Measurements from ENCODE around the gene MCL1.
"Not testable (repeated sequence)": the region's sequence is repeated elsewhere in the genome, so short reads cannot be mapped to it uniquely, and the experiment has no call there.

MCL1 gene

DNA sequence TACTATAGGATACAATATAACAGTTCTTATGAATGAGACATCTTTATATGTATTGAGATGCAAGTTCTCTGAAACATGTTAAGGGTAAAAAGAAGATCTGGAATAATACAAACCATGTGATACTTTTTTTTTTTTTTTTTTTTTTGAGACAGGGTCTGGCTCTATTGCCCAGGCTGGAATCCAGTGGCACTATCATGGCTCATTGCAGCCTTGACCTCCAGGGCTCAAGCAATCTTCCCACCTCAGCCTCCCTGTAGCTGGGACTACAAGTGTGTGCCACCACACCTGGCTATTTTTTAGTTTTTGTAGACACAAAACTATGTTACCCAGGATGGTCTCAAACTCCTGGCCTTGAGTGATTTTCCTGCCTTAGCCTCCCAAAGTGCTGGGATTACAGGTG lies 22.1 kb upstream of the MCL1 start:
- no peak for DNase-seq

GRCh38 chr1:150598346-150598745 lies 18.9 kb upstream of the MCL1 start:
- not testable (repeated sequence) for DNase-seq

DNA sequence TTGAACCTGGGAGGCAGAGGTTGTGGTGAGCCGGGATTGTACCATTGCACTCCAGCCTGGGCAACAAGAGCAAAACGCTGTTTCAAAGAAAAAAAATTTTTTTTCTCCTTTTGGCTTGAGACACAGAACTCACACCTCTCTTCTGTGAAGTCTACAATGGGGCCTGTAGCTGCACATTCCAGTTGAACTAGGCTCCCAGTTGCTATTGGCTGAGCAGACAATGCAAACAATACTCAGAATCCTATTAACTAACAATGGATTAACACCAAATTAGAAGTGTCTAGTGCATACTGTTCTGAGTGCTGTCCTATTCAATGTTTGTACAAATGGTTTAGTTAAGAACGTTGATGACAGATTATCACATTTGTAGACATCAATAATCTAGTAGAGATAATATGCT lies 17.6 kb upstream of the MCL1 start:
- DNase-seq, result no peak

- DNase-seq, result no peak
These were observed 16.9 kb upstream of the MCL1 start for GRCh38 chr1:150596095-150596892.

DNA sequence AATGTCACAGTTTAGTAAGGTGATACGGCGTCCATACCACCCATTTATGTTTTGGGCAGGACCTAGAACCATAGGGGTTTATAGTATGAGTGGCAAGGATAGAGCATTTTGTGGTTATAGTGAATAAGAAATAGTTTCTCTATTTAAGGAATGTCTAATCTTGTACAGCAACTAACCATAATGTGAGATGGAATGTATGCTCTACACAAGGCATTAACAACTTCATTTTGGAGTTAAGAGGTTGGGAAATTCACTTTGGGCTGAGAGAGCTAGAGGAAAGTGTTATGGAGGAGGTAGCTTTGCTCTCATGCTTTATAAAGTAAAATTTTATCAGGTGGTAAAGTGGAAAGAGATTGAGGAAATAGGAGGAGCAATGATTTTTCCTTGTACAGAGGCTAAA lies 3.0 kb upstream of the MCL1 start:
- DNase-seq, result no peak

GRCh38 chr1:150581962-150582361 lies 2.6 kb upstream of the MCL1 start:
- DNase-seq, result not testable (repeated sequence)

DNA sequence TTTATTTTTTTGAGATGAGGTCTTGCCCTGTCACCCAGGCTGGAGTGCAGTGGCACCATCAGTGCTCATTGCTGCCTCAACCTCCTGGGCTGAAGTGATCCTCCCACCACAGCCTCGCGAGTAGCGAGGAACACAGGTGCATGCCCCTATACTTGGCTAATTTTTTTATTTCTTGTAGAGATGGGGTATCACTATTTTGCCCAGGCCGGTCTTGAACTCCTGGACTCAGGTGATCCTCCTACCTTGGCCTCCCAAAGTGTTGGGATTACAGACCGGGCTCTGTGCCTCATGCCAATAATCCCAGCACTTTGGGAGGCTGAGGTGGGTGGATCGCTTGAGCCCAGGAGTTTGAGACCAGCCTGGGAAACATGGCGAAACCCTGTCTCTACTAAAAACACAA lies 2.0 kb upstream of the MCL1 start:
- DNase-seq, result not testable (repeated sequence)

- DNase-seq, result not testable (repeated sequence)
These were observed 1.6 kb upstream of the MCL1 start for GRCh38 chr1:150580966-150581365.

- peak; percentile 50 for DNase-seq
These were observed 684 bp upstream of the MCL1 start for GRCh38 chr1:150579945-150580642.

- DNase-seq, result peak; percentile 56
These were observed 919 bp downstream of the MCL1 start for GRCh38 chr1:150578272-150579109.

DNA sequence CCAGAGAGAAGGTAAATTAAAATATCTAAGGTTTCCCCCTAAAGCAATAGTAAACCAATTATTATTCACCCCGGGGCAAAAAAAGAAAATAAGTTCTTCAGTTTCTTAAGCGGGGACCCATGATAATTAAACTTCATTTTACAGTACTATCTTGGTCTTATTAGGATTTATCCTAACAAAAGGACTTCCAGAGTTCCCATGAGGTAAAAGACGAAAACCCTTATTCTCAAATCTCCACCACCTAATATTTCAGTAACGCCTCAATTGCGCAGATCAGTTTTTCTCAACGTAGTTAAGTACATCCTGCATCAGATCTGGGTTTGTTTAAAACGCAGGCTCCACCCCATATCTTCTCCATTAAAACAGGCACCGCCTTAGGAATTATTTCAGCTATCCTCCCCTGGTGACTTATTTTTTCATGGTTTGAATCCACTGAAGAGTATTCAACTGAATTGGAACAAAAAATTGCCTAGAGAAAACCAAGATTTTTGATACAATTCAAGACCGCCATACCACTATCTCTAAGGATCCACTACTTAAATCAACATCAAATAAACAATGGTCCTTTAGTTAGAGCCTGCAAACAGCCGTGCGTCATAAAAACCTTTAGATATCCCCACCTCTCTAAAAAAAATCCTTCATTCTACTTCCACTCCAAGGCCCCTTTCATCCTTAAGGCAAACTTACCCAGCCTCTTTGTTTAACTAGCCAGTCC lies 1.7 kb downstream of the MCL1 start:
- DNase-seq, result peak; percentile 13

DNA sequence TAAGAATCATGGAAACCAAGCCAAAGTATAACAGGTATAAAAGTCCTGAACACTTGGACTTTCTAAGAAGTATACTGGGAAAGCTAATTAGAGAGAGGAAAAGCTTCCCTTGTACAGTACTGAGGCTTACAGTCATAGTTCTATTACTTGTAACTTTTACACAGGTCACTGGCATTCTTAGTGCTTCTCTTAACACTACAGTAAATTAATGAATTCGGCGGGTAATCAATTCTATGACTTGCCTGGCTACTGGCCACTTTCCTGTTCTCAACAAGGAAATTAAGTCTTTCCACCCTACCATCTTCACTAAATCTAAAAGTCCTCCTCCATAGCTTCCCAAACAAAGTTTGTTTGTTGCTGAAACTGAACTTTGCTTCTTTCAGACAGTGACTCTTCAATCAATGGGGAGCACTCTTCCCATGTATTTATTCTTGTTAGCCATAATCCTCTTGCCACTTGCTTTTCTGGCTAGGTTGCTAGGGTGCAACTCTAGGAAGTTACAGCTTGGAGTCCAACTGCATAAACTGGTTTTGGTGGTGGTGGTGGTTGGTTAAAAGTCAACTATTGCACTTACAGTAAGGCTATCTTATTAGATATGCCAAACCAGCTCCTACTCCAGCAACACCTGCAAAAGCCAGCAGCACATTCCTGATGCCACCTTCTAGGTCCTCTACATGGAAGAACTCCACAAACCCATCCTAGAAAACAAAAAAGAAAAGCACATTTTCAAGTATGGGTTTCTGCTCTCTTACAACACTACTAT lies 2.4 kb downstream of the MCL1 start:
- no peak for DNase-seq

- DNase-seq, result no peak
These were observed 3.1 kb downstream of the MCL1 start for GRCh38 chr1:150576367-150576711.

GRCh38 chr1:150575518-150576366 lies 3.7 kb downstream of the MCL1 start:
- peak; percentile 37 for DNase-seq

DNA sequence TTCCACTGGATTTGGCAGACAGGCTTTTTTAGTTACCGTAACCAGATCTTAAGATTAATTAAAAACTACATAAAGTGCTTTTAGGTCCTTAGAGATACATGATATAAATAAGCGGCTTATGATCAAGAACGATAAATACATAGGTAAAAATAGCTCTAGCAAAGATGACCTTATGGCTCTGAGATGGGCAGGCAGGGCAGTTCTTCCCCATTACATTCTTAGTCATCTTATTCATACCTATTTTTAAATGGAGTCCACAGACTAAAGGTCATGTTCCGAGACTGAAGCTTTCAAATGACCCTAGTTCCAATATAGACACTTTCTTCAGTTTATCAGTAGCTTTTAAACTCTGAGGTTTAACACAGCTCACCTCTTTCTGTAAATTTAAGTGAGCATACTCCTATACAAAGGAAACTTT lies 4.3 kb downstream of the MCL1 start:
- DNase-seq, result no peak

DNA sequence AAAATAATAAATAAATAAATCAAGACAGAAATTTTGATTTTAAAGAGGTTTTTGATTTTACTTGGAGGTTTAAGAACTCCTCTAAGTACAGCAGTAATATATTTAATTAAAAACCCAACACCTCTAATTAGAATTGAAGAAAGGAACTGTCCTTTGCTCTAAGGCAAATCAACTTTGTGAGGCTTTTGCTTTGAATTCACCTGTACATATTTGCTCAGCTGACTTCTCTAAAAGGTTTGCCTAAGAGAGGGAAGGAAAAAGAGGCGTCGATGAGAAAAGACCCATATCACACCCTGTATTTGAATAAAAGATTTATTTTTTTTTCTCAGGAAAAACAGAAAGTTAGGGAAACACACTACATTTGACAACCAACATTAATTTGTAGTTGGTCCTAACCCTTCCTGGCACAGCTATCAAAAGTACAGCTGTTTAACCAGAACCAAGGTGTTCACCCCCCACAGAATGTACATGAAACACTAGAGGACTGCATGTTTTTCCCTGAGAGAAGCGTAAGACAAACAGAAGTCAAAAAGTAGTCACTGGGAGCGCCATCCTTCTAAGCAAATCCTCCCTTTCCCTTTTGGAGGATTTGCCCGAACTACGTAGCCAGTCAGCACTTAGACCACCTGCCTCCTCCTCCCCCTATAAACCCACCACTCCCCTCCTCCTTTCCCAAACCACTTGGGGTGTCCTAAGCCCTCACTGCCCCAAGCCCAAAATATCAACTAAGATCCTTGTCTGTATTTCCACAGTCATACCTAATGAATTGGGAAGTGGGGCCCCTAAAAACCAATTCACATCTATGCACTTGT lies 4.9 kb downstream of the MCL1 start:
- no peak for DNase-seq

- not testable (repeated sequence) for DNase-seq
These were observed 5.8 kb downstream of the MCL1 start for GRCh38 chr1:150573648-150574071.

- no peak for DNase-seq
These were observed 6.3 kb downstream of the MCL1 start for GRCh38 chr1:150572918-150573647.

DNA sequence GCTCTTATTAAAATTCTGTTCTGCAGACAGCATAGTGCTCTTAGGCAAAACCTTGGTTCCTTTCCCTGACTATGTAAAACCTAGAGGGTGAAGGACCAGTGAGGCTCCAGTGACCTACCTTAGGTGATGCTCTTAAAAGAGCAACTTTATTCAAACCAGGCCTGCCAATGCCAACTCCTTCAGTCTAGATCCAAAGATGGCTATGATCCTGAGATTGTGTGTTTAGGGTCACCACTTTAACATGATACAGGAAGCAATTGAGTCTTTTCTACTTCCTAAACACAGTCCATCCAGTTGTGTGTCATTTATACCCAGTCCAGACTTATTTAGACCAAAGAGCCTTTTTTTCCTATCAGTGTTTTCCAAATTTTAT lies 10.8 kb downstream of the MCL1 start:
- DNase-seq, result no peak

Data from DMS153 (cell line).